Midbrain (tissue), 1 donor: ENCODE measurements around the gene RALGPS1.

Experiments
- DNase-seq: peaks from one replicate; lab custom pipeline; 2025; lab: John Stamatoyannopoulos, UW

The RALGPS1 gene

DNA sequence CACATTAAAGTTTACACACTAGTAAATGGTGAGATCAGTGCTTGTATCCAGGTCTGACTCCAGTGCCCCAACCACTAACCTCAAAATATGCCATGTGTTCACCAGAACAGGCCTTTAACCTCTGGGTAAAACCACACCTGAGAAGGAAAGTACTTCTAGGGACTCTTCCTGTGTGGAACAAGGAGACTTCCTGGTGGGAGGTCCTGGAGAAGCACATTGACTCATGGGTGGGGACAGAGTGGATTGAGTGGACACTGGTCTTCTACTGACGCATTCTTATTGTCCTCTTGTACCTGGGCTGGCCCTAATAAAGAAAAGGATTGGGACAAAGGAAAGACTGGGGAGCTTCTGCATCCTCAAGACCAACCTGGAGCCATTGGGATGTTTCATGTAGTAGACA, 164.4 kb downstream of the RALGPS1 start:
- no peak for DNase-seq

DNA sequence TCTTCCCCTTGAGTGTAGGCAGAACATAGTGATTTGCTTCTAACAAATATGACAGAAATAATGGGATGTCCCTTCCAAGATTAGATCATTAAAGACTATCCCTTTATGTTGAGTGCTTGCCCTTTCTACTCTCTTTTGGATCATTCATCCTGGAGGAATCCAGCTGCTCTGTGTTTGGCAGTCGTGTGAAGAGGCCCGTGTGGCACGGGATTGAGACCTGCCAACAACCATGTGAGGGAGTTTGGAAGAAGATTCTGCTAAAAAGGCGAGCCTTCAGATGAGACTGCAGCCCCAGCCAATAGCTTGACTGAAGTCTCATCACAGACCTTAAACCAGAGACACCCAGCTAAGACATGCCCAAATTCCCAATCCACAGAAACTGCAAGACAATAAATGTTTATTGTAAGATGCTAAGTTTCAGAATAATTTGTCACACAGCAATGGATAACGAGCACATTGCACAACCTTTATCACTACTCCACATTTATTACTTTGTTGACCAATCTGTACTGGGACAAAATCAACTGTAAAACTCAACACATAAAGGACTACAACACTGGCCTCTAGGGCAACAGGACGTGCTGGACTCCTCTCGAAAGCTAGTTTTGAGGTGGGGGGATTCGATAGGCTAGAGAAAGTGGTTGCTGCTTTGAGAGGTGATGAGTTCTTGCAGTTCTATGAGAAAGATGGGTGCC, 165.0 kb downstream of the RALGPS1 start:
- no peak for DNase-seq

DNA sequence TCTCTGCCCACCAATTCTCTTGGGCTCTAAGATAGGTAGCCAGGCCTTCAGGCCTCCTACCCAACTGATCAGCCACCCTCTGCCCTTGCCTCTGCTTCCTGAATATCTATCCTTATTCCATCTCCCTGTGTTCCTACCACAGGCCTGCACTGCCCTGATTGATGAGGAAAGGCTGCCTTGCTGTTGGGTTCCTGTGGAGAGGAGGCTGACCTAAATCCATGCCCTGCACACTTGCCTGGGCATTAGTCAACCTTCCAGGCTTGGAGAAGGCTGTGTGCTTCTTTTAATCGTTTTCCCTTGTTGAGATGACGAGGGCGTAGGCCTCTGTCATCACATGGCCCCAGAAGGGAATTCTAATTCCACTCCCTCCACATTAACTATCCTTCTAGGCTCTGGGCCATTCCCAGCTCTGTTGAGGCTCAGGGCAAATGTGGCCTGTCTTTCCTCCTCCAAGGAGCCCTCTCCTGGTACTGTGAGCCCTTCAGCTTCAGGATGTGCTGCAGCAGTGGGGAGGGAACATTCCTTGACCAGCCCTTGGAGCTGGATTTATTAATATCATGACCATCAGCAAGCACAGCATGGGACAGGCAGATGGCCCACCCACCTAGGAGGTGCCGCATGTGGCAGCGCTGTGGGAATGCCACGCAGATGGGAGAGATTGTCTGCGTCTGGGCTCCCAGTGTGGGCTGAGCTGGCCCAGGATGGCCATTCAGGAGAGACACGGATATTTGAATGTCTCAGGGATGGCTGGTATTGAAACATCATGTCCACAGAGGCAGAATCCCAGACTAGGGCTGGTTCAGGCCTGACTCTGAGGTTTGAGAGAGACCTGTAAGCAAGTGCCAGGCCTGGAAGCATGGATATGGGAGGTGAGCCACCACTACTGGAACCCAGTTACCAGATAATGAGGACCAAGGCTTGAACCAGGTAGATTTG, 166.9 kb downstream of the RALGPS1 start:
- no peak for DNase-seq

DNA sequence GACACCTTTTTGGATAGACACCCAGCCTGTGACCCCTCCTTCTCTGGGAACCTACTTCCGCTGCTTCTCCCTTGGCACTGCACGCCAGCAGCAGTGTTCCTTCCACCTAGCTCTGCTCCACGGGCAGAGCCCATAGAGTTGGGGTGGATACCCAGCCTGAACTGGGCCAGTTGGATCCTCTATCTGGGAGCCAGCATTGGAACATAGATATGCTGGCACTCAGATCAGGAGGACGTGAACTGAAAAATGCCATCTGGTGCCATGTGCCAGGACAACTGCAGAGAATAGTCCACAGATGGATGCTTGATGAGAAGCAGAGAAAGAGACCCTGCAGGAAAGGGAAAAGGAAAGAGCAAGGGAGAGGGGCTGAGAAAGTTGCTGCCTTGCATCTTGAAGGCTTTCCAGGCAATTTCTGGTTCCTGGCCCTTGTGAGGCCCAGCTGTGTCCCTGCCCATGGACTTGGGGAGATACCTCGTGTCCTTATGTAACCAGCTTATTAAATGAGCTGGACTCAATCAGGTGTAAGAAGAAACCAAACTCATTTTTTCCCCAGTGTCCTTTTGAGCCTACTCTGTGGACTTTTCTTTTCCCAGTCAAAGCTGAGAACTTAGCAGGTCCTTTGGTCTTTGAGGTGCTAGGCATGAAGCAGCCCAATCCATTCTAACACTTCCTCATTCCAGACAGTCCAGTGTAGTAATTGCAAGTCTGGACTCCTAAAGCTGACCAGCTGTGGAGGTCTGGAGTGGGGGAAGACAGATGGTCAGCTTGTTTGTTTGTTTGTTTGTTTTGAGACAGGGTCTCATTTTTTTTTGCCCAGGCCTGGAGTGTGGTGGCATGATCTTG, 168.8 kb downstream of the RALGPS1 start:
- DNase-seq, result no peak

DNA sequence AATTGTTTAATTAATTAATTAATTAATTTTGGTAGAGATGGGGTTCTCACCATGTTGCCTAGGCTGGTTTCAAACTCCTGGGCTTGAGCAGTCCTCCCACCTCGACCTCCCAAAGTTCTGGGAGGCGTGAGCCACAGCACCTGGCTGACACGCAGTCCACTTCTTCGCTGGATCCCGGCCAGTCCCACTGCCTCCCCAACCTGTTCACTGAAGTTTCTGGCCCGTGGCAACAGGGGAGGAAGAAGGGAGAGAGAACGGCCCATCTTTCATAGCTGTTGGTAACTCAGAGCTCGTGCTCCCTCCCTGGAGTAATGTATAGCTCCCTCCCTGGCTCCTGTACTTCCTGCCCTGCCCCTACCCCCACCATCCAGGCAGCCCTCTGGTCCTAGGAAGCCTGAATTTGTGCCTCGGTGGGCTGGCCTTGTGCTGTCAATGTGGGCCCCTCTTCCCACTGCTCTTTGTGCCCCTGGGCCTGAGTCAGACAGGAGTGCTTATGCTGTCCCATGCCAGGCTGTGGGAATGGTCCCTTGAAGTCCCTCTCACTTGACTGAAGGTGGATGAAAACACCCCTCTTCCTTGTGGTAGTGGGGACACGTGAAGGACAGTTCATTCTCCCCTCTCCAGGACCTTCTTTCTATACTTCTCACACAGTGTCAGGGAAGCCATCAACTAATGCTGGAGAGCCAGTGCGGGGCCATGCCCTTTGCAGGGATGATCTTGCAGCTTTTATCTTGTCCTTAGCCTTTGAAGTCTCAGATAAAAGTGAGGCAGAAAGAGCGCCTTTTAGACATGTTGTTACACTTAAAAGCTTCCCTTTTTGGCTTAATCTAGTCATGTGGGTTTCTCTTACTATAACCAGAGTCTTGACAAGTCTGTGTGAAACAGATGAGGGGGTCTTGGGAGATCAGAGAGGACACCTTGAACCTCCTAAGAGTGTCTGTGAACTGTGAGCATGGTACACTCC, 169.8 kb downstream of the RALGPS1 start:
- DNase-seq, result no peak

DNA sequence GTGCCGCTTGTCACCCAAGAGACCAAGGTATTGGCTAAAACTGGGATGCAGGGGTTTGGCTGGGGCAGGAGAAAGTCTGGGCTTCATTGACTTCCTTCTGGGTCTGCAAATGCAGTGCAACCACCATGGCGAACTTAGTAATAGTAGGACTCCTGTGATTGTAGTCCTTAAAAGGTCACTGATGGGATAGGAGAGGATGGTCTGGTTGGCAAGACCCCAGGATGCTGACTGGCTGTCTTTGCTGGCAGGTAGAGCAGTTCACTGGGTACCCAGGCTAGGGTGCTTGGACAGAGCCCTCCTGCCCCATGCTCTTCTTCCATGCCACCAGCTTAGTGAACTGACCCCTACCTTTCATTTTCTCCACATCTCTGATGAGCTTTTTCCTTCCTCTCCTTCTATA, 170.6 kb downstream of the RALGPS1 start:
- no peak for DNase-seq

DNA sequence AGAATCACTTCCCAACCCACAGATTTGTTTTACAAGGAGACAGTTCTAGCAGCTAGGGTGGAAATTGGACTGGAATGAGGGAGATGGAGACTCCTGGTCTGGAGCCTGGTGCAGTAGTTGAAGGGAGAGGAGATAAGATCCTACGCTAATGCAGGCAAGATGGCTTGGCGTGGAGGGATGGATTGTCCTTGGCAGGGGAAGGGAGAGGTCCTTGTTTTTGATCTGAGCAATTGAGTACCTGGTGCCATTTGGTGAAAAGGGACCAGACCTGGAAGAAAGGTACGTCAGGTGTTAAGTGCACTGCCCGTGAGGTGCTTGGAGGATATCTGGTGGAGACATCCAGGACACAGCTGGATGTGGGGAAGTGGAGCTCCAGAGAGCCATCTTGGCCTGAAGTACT, 172.2 kb downstream of the RALGPS1 start:
- DNase-seq, result no peak

DNA sequence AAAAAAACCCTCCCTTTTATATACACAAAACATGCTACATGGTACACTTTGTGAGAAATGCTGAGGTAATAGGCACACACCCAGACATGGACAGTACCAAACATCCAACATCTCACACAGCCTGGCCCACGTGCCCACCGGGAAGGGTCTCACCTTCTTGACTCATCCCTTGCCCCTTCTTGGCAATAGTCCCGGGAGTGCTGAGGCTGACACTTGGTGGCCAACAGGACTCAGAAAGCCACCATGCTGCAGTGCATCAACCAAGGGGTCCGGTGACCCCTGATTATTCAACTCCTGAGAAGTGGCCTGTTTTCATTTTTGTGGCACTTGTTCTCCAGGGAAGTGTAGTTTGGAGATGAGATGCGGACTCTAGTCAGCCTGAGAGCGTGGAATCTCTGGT, 172.8 kb downstream of the RALGPS1 start:
- no peak for DNase-seq

DNA sequence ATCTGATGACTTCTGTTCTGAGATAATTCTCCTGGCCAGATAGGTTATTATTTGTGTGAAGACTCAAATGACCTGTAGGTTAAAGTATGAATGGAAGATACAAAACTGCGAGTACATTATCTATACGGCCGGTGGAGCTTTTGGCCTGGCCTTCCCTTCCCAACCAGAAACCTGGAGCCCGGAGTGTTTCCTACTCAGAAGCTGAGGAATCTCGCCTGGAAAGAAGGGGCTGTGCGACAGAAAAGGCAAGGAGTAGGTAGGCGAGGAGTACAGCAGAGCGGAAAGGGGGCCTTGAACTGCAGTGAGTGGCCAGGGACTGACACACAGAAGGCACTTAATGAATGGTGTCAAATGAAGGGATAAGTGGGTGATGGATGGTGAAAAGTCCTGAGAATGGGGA, 173.3 kb downstream of the RALGPS1 start:
- DNase-seq, result no peak

DNA sequence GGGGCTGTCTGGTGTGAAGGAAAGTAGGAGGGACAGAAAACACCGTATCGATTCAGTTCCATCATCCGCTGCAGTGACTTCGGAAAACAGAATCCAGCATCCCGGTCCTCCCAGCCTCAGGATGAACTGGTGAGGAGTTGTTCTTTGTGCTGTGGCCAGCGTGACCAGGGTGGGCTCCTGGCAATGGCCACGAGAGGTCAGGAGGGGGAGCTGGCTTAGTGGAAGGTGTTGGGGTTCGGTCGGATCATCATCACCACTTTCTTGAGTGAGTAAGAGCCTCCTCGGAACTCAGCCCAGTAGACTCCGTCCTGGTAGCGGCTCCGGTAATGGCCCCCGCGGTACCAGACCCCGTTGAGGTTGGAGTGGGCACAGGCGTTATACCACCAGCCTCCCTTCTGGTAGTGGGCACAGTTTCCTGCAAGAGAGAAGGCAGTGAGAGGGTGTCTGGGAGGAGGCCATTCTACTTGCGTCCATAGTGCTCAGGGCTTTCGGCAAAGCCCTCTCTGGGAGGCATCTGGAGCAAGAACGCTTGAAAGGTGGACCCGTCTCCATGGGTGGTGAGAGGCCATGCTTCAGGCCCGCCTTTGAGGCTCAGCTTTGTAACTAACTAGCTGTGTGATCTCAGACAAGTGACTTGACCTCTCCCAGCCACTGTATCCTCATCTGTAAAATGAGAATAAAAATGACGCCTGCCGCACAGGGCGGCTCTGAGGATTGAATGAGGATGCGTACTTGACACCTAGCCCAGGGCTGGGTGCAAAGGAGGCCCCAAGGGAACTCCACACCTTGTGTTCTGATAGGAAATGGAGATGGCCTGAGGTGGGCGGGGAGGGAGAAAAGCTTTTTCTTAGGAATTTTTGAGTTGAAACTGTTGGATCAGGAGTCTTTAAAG, 174.4 kb downstream of the RALGPS1 start:
- no peak for DNase-seq

DNA sequence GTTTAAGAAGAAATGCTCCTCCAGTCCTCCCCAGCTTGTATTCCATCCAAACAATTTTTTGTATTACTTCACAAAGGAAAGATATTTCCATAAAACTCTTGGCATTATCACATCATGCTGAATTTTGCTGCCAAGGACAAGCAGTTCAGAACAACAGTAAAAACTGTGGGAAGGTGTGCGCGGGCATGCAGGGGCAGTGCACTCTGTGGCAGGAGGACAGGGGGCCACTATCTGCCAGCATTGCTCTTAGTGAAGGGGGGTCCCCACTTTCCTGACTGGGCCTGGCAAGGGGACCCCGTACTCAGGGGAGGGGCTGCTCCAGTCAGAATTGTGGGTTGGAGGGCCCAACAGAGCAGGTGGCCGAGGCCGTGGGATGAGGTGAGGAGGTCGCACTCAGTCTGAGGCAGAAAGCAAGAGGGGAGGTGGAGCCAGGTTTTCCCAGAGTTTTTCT, 175.1 kb downstream of the RALGPS1 start:
- DNase-seq, result no peak

DNA sequence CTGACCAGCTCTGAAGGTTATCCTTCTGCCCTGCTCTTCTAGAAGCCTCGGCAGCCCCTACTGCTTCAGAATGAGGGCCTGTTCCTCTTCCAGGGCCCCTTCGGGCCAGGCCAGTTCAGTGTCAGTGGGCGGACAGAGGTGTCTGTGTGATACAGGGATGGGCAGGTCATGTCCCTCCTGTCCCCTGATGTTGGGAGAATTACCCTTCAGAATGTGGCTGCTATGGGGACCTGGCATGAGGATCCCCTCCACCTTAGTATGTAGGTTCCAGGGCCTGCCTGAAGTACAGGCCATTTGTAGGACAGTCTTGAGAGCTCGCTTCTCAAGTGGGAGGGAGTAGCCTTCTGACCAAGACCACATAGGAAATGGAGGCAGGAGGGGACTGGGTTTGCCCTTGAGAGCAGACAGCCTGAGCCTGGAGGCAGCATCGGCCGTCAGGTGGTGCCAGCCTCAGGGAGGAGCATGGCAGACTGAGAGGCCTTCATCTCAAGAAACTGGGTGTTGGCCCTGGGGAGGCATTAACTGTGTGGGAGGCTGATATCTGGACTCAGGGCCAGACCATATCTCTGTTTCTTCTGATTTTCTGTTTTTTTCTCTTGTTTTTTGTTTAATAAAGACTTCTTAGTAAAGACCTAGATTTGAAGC, 175.9 kb downstream of the RALGPS1 start:
- no peak for DNase-seq

DNA sequence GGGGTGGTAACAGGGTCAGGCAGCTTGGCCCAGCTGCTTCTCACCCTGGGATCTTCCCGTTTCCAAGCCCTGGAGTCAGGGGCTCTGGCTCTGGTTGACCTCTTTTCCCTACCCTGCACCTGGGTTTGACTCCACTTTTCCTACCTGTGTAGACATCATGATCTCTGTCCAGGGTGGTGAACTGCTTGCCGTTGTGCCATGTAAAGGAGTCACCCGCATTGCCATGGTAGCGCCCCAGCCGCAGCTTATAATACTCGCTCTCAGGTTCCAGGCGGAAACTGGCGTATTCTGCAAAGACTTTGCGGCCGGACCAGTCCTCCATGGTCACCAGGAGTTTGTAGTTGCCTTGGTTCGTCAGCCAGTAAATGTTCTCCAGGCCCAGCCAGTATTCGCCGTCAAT, 176.9 kb downstream of the RALGPS1 start:
- DNase-seq, result no peak

DNA sequence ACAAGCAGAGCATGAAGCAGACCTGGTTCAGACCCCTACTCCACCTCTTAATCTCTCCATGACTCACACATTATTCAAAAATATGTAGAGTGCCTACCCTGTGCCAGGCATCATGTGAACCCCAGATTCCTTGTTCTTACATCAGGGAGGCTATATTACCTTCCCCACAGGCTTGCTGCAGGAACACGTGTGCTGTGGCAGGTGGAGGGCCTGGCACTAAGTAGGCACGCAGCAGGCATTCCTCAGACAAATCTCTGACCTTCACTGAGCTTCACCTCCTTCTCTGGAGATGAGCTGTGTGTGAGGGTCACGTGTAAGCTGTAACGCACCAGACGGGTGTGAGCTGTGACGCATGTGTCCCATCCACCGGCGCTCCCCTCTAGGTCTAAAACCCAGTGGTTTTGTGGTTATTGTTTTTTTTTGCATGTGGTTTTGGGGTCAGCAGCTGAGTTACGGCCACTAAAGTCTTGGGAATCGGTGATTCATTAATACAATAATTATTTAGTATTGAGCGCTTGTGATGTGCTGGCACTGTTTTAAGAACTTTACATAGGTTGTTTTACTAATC, 177.5 kb downstream of the RALGPS1 start:
- DNase-seq, result no peak

DNA sequence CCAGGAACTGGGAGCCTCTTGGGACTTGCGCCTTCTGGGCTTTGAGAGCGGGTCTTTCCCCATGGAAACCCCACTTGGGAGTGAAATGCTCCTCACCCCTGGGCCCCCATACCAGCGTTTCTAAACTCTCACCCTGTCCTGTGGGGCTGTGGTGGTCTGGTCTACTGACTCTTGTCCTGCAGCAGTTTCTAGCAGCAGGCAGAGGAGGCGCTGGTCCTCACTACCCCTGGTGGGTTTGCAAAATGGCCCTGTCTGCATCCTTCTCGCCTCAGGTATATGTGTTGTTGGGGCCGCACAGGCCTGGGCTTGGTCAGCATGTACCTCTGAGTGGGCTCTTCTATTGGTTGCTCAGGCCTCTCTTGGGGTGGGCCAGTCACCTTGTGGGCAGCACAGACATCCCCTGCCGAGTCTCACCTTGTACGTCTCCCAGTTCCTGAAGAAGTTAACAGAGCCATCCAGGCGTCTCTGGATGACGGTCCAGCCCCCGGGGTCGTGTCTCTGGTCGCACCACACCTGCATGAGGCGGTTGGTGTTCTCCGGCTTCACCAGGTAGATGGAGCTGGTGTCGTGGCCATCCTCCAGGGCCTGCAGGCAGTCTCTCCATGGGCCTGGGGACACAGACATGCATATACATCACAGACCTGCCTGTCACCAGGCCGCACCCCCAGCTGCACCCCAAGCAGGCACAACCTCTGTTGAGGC, 178.9 kb downstream of the RALGPS1 start:
- DNase-seq, result no peak

DNA sequence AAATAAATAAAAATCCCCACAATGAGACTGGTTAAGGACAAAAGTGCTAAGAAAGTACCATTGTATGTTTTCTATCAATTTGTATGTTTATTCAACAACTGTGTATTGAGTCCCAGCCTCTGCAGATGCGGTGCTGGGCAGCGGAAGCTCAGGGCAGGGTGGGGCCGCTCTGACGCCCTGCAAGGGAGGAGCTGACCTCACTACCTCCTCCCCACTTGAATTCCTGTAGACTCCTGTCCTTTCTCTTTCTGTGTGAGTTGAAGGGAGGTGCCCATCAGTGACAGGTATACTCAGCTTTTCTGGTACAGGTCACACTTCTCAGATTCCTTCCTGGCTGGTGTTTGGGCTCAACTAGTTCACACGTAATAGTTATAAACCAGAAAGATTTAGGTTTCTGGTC, 180.8 kb downstream of the RALGPS1 start:
- DNase-seq, result no peak

DNA sequence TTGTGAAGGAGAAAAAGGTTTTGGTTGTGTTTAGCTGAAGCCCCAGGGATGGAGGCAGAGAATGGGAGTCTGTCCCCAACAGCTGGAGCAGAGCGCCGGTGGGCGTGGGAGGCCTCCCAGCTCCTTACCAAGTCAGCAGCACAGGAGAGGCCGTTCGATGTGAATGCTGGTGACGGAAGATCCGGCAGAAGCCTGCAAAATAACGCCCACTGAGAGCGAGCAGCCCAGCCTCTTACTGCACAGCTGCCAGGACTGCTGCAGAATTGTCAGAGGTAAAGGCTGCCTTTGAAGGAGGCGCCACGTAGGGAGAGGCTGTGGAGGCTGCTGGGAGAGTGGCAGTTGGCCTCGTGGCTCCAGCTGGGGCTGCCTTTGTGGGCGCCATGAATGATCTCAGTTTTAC, 181.6 kb downstream of the RALGPS1 start:
- no peak for DNase-seq

DNA sequence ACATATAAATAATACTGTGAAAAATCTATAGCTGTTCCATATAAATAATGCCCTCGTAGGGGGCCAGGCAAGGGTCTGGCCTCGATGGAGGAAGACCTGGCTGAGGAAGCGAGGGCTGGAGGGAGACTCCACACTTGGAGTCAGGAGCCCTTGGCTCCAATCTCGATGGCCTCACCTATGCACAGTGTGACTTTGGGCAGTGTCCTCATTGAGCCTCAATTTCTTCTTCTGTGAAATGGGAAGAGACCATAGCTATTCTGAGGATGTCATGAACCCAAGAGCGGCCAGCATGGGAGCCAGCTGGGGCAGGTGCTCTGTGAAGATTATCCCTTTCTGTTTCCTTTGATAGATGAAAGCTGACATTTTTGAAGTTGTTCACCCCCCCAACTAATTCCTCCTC, 183.1 kb downstream of the RALGPS1 start:
- no peak for DNase-seq
